GM19397 (cell line): ENCODE results near the gene DPM3.
A peak's percentile ranks its signal among the peaks of the same experiment; 100 is the strongest.
"Not testable (repeated sequence)": the region's sequence is repeated elsewhere in the genome, so short reads cannot be mapped to it uniquely, and the experiment has no call there.

ENCODE experiments used
- ATAC-seq: cut with Tn5 transposase; IDR thresholded peaks from one replicate; pipeline ENCODE4 v1.9.1; 2021; ENCODE audit warnings: mild to moderate bottlenecking, moderate library complexity; ENCODE audit not compliant: unreplicated experiment

DPM3 gene

DNA sequence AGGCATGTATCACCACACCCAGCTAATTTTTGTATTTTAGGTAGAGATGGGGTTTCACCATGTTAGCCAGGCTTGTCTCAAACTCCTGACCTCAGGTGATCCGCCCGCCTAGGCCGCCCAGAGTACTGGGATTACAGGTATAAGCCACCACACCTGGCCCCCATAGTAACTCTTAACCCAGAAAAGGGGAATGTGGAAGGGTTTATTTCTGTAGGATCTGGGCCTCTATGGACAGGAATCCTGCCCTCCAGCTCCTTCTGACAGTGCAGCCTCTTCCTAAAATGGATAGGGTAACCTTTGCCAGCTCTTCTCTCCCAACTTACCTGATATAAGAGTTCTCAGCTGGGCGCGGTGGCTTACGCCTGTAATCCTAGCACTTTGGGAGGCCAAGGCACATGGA is 22.3 kb upstream of the DPM3 start:
- not testable (repeated sequence) for ATAC-seq

DNA sequence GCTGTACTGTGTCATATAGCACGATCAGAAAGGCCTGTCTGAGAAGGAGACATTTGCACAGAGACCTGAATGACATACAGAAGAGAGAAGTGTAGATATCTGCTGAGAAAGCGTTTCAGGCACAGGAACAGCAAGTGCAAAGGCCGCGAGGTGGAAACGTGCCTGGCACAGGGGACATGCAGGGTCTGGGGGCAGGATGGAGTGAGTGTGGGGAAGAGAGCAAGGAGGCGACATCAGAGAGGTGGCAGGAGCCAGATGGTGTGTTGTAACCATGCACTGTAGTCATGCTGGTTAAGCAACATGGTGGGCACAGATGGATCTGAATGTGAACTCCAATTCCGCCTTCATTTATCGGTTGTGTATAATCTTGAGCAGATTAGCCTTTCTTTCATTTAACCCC is 19.8 kb upstream of the DPM3 start:
- ATAC-seq: no peak

DNA sequence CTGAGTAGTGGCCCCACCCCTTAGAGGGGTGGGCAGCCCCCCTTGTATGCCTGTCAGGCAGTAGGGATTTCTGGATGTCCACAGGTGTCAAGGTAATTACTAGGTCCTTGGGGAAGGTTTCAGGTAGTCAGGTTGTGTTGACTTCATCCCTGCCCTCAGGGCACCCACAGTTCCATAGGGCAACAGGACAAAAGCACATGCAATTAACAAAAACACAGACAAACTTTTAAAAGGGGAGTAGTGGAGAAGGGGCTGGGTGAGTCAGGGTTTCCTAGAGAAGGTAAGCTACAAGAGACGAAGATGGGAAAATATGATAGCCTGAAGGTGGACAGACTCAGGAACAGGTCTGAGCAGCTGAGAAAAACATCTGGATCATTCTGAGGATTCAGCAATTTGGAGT is 18.7 kb upstream of the DPM3 start:
- ATAC-seq: no peak

- not testable (repeated sequence) for ATAC-seq
Observed at GRCh38 chr1:155155996-155156643, 15.8 kb upstream of the DPM3 start.

GRCh38 chr1:155145491-155145890 is 5.2 kb upstream of the DPM3 start:
- ATAC-seq: no peak

GRCh38 chr1:155141749-155142148 is 1.4 kb upstream of the DPM3 start:
- no peak for ATAC-seq

GRCh38 chr1:155140630-155140953 is 261 bp upstream of the DPM3 start:
- no peak for ATAC-seq

- ATAC-seq: no peak
Observed at GRCh38 chr1:155137154-155137949, 3.0 kb downstream of the DPM3 start.

- ATAC-seq: no peak
Observed at GRCh38 chr1:155136748-155137147, 3.6 kb downstream of the DPM3 start.

DNA sequence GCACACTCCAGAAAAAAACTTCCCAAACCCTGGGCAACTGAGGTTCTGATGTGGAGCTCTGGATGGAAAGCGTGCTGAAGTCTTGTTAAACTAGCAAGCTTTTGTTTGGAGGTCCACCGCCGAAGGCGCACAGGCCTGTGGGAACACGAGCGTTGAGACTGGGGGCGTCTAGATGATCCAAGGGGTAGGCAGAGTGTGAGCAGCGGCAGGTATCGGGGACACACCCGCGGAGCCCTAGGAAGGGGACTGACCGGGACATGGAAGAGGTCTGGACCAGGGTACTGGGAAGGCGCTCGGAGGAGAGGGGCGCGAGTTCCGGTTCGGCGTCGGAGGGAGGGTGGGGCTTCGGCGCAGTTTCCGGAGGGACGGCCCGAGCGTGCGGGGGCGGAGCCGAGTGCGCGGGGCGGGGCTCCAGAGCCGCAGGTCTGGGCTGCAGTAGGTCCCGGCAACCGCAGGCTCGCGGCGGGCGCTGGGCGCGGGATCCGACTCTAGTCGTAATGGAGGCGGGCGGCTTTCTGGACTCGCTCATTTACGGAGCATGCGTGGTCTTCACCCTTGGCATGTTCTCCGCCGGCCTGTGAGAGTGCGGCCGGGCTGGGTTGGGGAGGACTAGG is 4.8 kb downstream of the DPM3 start, which contains the start of gene SLC50A1:
SLC50A1 (plus strand) TSS at position 438 of the 614 bp plus-strand sequence; CDS start at position 498, 60 bp downstream.
- peak; percentile 73 for ATAC-seq

DNA sequence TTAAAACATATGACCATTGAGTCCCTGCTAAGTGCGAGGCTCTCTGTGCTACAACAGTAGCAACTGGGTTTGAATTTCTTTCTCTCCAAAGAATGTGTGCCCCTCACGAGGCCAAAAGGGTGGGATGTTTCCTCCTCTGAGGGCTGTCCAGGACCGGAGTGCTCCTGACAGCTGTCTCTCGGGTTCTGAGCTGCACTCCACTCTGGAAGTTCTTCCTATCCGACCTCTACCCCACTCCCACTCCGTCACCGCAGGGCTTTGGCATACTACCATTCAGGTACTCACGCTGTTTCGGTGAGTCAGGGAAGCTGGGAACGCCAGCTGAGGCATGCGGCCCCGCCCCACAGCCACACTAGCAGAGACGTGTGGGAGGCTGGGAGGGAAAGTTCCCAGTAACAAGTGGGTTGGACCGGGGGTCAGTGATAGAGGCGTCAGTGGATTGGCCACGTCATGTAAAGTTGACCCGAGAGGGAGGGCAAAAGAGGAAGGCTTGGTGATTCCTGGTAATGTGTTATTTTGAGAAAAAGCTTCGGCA is 5.4 kb downstream of the DPM3 start:
- ATAC-seq: no peak

GRCh38 chr1:155134322-155134721 is 6.0 kb downstream of the DPM3 start:
- ATAC-seq: no peak

- ATAC-seq: no peak
Observed at GRCh38 chr1:155133799-155134281, 6.5 kb downstream of the DPM3 start.

DNA sequence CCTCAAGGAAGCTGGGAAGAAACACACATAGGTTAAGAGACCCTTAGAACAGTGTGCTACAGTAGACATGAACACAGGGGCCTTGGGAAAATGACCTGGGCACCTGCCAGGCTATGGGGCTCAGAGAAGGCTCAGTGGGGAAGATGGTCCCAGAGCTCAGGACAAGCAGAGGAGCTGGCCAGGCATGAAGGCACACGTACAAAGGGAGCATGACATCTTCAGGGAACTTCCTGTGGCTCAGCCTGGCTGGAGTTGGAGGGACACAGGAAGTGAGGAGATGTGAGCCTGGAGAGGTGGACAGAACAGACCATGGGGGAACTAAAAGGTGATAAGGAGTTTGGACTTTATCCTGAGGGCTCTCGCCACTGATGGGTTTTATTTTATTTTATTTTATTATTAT is 8.5 kb downstream of the DPM3 start:
- ATAC-seq: no peak

GRCh38 chr1:155131285-155131684 is 9.0 kb downstream of the DPM3 start:
- no peak for ATAC-seq

DNA sequence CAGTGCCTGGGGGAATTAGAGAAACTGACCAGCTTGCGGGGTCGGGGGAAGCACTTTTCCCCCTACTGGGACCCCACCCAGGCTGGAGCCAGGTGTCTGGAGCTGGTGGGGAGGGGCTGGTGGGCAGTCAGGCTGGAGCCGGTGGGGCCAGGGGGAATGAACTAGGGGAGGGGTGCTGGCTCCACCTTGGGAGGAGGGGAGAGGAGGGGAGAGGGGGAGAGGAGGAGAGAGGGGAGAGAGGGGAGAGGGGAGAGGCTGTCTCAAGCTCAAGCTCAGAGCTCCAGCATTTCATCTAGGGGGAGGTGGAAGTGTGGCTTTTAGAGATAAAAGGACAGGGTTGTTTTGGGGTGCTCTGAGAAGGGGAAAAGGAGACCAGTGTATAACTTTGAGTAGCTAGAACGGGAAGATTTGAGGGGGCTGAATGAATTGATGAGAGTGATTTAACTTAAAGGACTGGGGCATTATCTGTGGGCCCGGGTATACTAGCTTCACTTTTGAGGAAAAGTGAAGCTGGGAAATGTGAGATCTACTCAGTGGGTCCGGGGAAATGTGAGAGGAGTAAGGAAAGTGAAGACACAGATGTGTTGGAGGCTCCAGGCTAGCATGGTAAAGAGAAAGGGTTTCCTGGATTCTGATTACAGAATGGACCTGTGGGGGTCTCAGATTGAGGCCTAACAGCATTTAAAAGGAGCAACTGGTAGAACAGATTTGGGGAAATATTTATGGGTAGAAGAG is 9.9 kb downstream of the DPM3 start:
- no peak for ATAC-seq

GRCh38 chr1:155128755-155129473 is 11.4 kb downstream of the DPM3 start:
- no peak for ATAC-seq

- ATAC-seq: no peak
Observed at GRCh38 chr1:155127967-155128754, 12.2 kb downstream of the DPM3 start.

DNA sequence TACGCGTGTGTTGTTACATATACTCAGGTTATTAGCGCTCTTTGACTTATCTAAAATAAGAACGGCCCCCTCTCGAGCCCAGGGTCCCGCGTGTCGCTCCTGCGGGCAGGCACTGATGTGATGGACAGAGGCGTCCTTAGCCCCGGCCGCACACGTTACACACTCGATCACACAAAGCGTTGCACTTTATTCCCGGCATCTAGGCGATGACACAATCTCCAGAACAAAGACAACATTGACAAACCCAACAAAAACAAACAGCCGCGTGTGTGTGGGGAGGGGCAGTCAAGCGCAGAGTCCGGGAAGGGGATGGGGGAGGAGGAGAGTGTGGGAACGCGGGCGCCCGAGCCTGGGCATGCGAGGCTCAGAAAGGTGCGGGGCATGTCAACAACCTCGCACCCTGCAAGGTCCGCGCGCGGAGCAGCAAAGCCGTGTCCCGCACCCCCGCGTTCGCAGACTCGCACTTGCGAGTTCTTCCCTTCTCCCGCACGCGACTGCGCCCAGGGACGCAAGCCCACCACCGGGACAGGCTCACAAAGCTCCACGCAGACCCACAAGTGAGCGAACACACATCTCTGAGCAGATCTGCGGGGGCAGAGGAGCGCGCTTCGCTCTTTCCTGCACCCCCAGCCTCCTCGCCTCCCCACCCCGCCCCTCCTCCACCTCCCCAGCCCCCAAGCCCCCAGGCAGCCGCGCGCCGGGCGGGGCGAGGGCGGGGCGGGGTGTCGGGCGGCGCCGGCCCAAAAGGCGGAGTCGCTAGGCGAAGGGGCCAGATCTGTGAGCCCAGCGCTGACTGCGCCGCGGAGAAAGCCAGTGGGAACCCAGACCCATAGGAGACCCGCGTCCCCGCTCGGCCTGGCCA is 13.0 kb downstream of the DPM3 start, which contains the start of gene EFNA1:
EFNA1 (plus strand) TSS at position 772 of the 862 bp plus-strand sequence. CDS start 102 bp downstream, outside the sequence.
- no peak for ATAC-seq
